Hematopoietic multipotent progenitor cell (in vitro differentiated cells): ENCODE measurements around the gene CDC42EP1. TPM values are rescaled to one million over a fixed set of nuclear protein-coding genes. Genes with fewer than 3 reads are reported as not detected.
A peak's percentile ranks its signal among the peaks of the same experiment; 100 is the strongest.

Experiments used
- DNase-seq, 3 donors: peaks; one replicate each; pipeline ENCODE4 v3.0.0-alpha.2; 2011 to 2015; ENCODE audit warnings: low read depth in 2 of 3, low spot score in 2 of 3
- total RNA-seq: library from RNA; depleted of rRNA; stranded (reverse); fragments of >200 nt; gene quantifications from one replicate; pipeline ENCODE4 v1.2.3, GENCODE V29; 2012

Gene CDC42EP1
- total RNA-seq, 1 donor, result under 0.01 TPM

GRCh38 chr22:37558815-37559214 lies 1.5 kb upstream of the CDC42EP1 start:
- no peak for DNase-seq

DNA sequence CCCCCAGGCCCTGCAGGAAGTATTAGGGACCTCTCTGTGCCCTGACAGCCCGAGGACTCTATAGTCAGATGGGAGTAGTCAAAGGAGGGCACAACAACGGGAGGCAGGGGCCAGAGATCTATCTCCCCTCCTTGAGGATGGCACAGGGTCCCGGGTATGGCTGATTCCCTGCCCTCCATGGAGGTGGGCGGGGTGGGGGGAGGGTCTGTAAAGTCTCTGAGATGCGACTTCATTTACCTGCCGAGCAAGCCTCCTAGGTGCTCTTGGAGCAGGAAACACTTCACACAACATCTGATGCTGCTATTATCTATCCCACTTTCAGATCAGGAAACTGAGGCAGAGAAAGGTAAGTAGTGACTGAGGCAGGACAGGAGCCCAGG lies 769 bp upstream of the CDC42EP1 start:
- DNase-seq, result no peak

DNA sequence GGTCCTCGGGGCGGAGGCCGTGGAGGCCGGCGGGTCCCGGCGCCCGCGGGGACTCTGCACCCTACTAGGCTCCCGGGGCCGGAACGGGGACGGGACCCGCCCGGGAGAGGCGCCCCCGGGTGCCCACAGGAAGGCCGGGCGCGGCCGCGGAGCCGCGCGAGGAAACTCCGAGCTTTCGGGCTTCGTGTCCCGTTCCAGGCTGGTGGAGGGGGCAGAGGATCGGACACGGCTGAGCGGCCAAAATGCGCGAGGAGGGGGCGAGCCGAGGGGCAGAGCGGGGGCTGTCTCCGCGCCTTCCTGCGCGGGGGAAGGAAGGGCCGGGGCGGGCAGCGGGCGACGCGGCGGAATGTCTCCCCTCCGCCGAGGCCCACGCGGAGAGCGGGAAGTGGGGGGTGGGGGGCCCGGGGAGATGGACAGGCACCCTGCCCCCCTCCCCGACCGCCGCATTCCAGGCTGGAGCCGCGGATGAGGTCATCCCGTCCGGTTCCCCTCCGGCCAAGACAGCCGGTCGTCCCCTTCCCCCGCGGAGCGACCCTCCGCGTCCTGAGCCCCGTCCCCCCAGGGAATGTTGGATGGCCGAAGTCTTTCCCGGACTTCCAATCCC lies 430 bp downstream of the CDC42EP1 start:
- DNase-seq, result no peak

DNA sequence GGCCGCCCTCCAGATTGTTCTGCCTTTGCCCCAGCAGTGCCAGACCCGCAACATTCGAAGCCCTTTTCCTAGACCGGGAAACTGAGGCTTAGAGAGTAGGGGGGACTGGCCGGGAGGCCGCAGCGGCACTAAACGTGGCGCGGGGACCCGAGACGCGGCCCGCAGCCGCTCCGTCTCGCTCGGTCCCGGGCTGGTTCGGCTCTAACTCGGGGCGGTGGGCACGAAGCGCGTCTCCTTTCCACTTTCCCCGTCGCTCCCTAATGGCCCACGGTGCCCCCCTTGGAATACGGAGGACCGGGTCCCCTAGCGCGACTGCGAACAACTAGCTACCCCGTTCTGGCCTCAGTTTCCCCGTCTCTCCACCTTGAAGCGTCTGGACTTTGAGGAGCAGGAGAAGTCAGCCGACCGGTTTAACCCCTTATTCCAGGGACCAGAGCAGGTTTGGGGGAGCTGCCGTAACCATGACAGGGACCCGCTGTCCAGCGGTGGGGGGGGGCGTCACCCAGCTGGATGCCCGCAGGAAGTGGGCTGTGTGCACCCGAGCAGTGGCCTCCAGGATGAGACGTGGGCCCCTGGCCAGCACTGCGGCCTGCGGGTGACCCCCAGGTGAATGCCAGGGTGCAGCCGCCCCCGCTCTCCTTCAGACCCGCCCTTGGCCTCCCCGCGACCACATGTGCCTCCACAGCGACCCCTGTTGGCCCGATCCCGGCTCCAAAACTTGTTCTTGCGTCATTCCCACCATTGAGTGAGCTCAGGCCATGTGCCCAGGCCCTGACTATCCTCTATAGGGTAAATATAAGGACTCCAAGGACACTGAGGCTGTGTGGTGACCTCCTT lies 1.1 kb downstream of the CDC42EP1 start:
- peak in 2 of 3 donors; percentile 82 to 90 for DNase-seq

GRCh38 chr22:37562049-37562875 lies 2.0 kb downstream of the CDC42EP1 start:
- no peak for DNase-seq

DNA sequence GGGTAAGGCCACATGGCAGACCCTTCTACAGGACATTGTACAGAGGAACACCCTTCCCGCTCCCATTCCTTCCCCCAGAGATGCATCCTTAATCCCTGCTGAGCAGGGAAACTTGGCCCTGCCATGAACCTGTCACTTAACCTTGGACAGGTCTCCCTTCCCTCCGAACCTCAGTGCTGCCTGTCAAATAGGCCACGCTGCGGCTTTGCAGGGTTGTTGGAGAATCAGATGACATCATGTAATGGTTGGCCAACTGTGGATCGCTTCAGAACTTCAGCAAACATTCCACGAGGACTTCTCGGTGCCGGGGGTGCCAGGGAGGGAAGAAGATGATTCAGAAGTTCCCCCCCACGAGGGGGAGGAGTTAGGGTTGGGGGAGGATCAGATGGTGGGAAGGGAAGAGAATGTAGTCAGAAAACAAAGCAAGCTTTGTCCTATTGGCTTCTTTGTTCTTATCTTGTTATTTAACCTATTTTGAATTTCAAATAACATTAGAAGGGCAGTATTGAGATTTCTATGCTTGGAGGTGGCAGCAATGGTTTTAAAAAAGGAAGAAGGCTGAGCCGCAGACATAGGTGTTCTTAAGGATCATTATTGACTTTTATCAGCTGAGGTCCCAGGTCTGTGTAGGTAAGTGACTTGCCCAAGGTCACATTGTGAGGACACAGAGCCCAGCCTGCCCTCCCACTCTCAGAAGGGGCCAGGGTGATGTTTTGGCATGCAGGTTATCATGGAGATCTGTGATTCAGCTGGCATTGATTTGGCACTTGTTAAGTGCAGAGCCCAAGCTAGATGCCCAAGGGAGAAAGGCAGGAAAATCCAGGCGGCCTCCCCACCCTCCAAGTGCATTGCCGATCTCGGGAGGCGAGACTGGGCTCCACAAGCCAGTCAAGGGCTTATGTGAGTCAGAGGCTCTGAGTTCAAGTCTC lies 3.1 kb downstream of the CDC42EP1 start:
- DNase-seq, result no peak

- no peak for DNase-seq
Observed at GRCh38 chr22:37564111-37564711, 3.9 kb downstream of the CDC42EP1 start.

GRCh38 chr22:37565830-37566229 lies 5.5 kb downstream of the CDC42EP1 start:
- DNase-seq, result no peak

DNA sequence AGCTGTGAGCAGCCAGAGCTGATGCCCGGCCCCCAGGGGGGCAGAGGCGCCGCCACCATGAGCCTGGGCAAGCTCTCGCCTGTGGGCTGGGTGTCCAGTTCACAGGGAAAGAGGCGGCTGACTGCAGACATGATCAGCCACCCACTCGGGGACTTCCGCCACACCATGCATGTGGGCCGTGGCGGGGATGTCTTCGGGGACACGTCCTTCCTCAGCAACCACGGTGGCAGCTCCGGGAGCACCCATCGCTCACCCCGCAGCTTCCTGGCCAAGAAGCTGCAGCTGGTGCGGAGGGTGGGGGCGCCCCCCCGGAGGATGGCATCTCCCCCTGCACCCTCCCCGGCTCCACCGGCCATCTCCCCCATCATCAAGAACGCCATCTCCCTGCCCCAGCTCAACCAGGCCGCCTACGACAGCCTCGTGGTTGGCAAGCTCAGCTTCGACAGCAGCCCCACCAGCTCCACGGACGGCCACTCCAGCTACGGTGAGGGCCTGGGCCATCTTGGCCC lies 6.1 kb downstream of the CDC42EP1 start:
- DNase-seq, result peak in 2 of 3 donors; percentile 47 to 64

GRCh38 chr22:37566903-37567798 lies 6.9 kb downstream of the CDC42EP1 start:
- DNase-seq, result peak; percentile 82 to 92 (median 89)

- DNase-seq, result no peak
Observed at GRCh38 chr22:37568012-37568411, 7.7 kb downstream of the CDC42EP1 start.

DNA sequence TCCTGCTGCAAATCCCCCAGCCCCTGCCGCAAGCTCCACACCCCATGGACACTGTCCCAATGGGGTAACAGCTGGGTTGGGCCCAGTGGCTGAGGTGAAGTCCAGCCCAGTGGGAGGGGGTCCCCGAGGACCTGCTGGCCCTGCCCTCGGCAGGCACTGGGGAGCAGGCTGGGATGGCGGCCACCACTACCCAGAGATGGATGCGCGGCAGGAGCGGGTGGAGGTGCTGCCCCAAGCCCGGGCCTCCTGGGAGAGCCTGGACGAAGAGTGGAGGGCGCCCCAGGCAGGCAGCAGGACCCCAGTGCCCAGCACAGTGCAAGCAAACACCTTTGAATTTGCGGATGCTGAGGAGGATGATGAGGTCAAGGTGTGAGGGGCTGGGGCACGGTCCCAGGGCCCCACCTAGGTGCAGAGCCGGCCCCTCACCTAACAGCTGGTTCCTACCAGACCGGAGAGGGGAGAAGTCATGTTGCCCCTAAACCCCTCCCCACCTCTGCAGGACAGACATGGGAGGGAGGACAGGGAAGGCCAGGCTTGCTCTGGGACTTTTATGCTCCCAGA lies 8.2 kb downstream of the CDC42EP1 start:
- no peak for DNase-seq

- no peak for DNase-seq
Observed at GRCh38 chr22:37569009-37569920, 9.0 kb downstream of the CDC42EP1 start.

GRCh38 chr22:37569921-37570660 lies 9.8 kb downstream of the CDC42EP1 start:
- DNase-seq, result no peak

- DNase-seq, result no peak
Observed at GRCh38 chr22:37570661-37570976, 10.3 kb downstream of the CDC42EP1 start.

DNA sequence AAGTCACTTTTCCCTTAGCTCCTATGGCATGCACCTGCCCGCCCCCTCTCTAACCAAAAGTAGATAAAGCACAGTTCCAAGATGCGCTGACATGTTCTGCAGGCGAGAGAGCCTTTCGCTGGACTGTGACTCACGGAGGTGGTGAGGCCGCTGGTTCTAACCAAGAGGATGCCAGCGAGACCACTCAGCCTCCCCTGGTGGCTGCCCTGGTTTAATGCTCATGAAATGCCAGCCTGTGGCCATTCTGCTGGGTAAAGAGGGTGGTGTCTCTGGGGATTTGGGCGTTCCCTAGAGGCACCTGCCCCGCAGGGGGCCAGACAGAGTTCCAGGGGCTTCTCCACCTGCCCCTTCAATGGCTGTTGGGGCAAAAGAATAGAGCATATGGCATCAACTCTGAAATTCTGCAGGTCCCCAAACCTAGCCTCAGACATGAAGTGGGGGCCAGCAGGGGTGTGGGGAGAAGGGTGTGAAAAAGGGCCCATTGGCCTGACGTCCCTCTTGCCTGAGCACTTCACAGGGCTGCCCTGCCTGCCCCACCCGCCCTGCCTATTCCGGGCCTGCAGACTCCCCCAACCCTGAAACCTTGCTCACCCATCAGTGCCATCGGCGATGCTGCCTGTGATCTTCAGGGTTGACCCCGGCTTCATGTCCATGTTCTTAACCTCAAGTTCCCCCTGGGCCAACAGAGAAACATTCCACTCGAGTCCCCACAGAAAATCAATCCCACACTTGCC lies 11.1 kb downstream of the CDC42EP1 start:
- peak in 1 of 3 donors; percentile 44 for DNase-seq
